SKM-1 (cell line): ENCODE data around the gene SIRPD.
"Not testable (repeated sequence)": the region's sequence is repeated elsewhere in the genome, so short reads cannot be mapped to it uniquely, and the experiment has no call there.

Experiments used
- DNase-seq: peaks from one replicate; lab custom pipeline; 2025; ENCODE audit not compliant: unreplicated experiment; lab: John Stamatoyannopoulos, UW

SIRPD gene

GRCh38 chr20:1557605-1558004, at the start of gene SIRPD:
Gene SIRPD (minus strand): TSS chr20:1557705. CDS start chr20:1557653, 52 bp downstream.
- no peak for DNase-seq

GRCh38 chr20:1600736-1601135, 43.2 kb upstream of the SIRPD start:
- no peak for DNase-seq

- DNase-seq: no peak
Measured at GRCh38 chr20:1595333-1595732, 37.8 kb upstream of the SIRPD start.

- DNase-seq: no peak
Measured at GRCh38 chr20:1588533-1589460, 31.3 kb upstream of the SIRPD start.

GRCh38 chr20:1587781-1588532, 30.5 kb upstream of the SIRPD start:
- DNase-seq: no peak

GRCh38 chr20:1579488-1579887, 22.0 kb upstream of the SIRPD start:
- DNase-seq: no peak

GRCh38 chr20:1577906-1578305, 20.4 kb upstream of the SIRPD start:
- DNase-seq: no peak

- DNase-seq: not testable (repeated sequence)
Measured at GRCh38 chr20:1577313-1577712, 19.8 kb upstream of the SIRPD start.

- no peak for DNase-seq
Measured at GRCh38 chr20:1576641-1577040, 19.1 kb upstream of the SIRPD start.

GRCh38 chr20:1576003-1576402, 18.5 kb upstream of the SIRPD start:
- DNase-seq: not testable (repeated sequence)

GRCh38 chr20:1571583-1571982, 14.1 kb upstream of the SIRPD start:
- DNase-seq: not testable (repeated sequence)

GRCh38 chr20:1569415-1569881, 11.9 kb upstream of the SIRPD start:
- DNase-seq: peak; percentile 17

- no peak for DNase-seq
Measured at GRCh38 chr20:1568163-1568490, 10.6 kb upstream of the SIRPD start.

GRCh38 chr20:1567392-1568162, 10.1 kb upstream of the SIRPD start:
- DNase-seq: no peak

GRCh38 chr20:1566701-1567100, 9.2 kb upstream of the SIRPD start:
- no peak for DNase-seq

- DNase-seq: no peak
Measured at GRCh38 chr20:1565461-1565860, 8.0 kb upstream of the SIRPD start.

- DNase-seq: no peak
Measured at GRCh38 chr20:1563598-1563997, 6.1 kb upstream of the SIRPD start.

GRCh38 chr20:1562622-1563021, 5.1 kb upstream of the SIRPD start:
- no peak for DNase-seq

GRCh38 chr20:1561350-1561749, 3.8 kb upstream of the SIRPD start:
- no peak for DNase-seq

- no peak for DNase-seq
Measured at GRCh38 chr20:1555952-1556351, 1.6 kb downstream of the SIRPD start.

- DNase-seq: no peak
Measured at GRCh38 chr20:1539816-1540419, 17.6 kb downstream of the SIRPD start.
